C4-2B (cell line): Measurements from ENCODE around the gene HFE.

Experiments
- CTCF ChIP-seq: fragments of 450-650 bp; conservative IDR thresholded peaks from 2 replicates; pipeline ENCODE4 v1.5.1; 2017; ENCODE audit warnings: mild to moderate bottlenecking
- ZFX ChIP-seq: fragments of 450-650 bp; IDR thresholded peaks from 2 replicates; pipeline ENCODE4 v1.6.1; 2017

- TF ChIP-seq CTCF (no peak), ZFX (no peak)
Observed at GRCh38 chr6:26107935-26108334, 20.7 kb downstream of the HFE start.
